GM19328 (cell line): Measurements from ENCODE around the gene SOHLH1.
"Not testable (repeated sequence)": the region's sequence is repeated elsewhere in the genome, so short reads cannot be mapped to it uniquely, and the experiment has no call there.

ENCODE experiments used
- ATAC-seq: cut with Tn5 transposase; IDR thresholded peaks from one replicate; pipeline ENCODE4 v1.9.1; 2021; ENCODE audit warnings: mild to moderate bottlenecking, moderate library complexity; ENCODE audit not compliant: unreplicated experiment

Gene SOHLH1

DNA sequence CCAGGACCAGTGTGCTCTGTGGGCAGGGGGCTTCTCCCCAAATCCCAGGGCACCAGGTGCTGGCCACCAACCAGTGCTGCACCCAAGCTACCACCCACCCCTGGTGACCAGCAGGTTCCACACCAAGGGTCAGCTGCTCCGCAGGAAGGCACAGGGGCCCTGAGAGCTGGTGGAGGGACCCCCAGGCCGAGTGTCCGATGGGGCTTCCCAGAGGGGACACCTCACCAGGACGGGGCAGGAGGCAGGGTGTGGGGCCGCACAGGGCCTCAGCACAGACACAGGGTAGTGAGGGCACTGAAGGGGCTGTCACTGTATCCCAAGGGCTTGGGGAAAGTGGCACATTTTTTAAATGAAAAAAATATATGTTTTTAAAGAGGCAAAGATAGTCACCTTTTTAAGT lies 18.1 kb downstream of the SOHLH1 start:
- ATAC-seq = no peak

DNA sequence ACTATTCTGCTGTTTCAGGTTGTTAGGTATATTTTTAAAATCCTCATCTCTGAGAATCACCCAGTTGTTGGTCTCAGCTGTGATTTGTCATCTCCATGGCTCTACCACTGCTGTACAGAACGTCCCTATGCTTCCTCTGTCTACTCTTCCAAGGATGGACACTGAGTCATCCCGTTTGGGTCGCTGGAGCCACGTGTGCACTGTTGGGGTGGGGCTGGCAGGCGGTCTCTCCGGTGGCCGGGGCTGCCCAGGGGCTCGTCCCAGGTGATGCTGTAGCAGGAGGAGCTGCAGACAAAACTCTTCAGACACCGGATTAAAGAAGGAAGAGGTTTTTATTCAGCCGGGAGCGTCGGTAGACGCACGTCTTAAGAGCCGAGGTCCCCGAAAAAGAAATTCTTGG lies 19.2 kb downstream of the SOHLH1 start:
- ATAC-seq = no peak

DNA sequence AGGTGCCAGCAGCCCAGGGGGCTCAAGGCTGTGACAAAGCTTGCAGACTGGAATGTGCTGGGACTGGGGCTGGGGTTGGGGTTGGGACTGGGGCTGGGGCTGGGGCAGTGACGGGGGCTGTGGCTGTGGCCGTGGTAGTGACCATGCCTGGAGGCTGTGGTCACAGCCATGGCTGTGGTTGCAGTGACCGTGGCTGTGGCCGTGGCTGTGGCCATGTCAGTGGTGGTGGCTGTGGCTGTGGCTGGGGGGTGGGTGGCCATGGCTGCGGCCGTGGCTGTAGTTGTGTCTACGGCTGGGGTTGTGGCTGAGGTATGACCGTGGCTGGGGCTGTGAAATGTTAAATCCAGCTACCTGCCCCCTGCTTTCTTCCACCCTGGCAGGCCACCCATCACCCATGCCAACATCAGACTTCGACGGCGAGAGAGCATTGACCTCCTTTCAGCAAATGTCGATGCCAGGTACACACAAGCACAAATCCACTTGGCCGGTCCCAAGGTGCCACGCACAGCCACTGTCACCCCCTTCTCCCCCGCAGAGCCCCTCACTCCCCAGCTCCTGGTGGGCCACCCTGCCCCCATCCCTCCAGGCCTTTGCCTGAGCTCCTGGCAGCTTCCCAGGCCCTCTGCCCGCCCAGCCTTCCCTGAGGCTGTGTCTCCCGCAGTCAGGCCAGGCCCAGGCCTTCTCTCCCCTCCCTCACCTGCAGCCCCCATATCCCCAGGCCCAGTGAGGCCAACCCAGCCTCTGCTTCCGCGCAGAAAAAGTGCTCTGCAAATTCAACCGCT lies 20.9 kb downstream of the SOHLH1 start:
- ATAC-seq = no peak

DNA sequence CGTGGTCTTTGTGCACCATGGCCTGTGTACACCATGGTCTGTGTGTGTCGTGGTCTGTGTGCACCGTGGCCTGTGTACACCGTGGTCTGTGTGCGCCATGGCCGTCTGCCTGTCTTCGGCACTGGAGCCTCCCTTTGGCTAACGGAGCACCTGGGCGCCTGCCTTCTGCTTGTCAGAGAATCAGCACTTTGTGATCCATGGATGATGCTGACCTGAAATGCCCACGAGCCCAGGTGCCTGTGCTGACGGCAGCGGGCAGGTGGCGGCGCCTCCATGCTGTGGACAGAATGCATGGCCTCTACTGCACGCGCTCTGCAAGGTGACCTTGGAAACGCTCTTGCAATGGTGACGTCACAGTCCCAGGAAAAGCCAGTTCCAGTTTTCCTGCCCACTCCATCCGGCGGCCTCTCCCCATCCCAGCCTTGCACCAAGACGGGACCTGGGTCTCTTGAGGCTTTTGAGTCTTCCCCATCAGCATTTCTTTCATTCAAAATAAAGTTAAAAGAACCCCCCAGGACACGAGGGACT lies 21.6 kb downstream of the SOHLH1 start:
- ATAC-seq = no peak

DNA sequence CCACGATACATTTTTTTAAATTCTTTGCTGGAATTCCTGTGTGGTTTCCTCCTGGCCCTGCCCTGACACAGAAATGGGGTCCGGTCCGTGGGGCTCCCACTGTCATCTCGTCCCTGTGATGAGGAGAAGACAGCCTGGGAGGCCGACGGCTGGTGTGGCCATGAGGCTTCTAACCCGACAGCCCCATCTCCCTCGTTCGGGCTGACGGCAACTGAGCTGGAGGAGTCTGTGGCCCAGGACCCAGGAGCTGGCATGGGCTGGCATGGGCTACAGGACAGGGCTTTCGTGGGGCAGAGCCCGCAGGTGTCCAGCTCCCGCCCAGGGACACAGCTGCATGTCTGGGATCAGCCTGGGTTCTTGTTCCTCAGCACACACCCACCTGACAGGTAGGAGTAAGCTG lies 22.4 kb downstream of the SOHLH1 start:
- ATAC-seq = no peak

DNA sequence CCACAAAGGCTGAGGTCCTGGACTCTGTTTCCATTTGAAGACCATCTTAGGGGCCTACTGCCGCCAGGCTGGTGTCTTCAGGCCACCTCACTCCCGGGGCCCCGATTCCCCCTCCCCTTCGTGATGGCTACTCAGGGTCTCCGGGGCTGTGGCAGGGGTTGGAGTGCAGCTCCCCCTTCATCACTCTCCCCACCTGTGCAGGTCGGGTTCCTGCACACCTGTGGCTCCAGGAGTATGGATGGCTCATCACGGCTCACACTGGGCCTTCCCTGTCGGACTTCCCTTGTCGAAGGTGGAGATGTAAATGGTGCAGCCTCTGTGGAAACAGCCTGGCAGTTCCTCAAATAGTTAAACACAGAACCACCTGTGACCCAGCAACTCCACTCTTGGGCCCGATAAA lies 24.3 kb downstream of the SOHLH1 start:
- no peak for ATAC-seq

DNA sequence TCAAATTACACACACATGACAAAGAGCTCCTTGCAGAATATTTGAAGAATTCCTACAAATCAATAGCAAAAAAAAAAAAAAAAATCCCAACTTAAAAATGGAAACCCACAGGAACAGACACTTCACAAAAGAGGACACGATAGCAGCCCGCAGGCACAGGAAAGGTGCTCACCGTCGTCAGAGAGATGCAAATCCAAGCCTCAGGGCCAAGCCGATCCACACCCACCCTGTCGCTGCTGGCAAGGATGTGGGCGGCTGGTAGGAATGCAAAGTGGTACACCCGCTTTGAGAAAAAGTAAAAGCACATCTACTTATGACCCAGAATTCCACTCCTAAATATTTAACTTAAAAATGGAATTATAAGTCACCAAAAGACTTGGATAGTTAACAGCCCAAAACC lies 25.3 kb downstream of the SOHLH1 start:
- no peak for ATAC-seq

DNA sequence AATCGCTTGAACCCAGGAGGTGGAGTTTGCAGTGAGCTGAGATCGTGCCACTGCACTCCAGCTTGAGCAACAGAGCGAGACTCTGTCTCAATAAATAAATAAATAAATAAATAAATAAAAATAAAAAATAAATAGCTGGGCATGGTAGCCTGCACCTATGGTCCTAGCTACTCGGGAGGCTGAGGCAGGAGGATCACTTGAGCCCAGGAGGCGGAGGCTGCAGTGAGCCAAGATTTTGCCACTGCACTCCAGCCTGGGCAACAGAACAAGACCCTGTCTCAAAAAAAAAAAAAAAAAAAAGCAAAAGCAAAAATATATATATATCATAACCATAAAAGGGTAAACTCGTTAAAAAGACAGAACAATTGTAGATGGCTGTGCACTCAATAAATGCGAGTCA lies 26.5 kb downstream of the SOHLH1 start:
- not testable (repeated sequence) for ATAC-seq

DNA sequence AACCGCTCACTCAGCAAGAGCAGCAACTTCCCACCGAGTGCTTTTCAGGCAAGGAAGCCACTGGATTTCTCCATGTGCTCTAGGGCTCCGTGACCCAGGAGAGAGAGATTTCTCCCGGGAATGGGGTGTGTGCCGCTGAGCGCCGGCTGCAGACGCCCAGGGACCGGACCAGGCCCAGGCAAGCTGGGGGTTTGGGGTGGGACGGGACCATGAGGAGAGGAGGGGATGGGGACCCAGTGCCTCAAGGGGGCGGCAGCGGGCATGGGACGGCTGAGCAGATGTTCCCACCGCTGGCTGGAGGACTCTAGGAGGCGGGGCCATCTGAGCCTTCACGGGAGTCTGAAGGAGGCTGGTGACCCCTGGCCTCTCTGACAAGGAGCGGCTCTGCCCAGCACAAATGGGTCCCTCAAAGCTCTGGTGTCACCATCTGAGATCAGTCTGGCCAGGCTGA lies 27.7 kb downstream of the SOHLH1 start:
- no peak for ATAC-seq

DNA sequence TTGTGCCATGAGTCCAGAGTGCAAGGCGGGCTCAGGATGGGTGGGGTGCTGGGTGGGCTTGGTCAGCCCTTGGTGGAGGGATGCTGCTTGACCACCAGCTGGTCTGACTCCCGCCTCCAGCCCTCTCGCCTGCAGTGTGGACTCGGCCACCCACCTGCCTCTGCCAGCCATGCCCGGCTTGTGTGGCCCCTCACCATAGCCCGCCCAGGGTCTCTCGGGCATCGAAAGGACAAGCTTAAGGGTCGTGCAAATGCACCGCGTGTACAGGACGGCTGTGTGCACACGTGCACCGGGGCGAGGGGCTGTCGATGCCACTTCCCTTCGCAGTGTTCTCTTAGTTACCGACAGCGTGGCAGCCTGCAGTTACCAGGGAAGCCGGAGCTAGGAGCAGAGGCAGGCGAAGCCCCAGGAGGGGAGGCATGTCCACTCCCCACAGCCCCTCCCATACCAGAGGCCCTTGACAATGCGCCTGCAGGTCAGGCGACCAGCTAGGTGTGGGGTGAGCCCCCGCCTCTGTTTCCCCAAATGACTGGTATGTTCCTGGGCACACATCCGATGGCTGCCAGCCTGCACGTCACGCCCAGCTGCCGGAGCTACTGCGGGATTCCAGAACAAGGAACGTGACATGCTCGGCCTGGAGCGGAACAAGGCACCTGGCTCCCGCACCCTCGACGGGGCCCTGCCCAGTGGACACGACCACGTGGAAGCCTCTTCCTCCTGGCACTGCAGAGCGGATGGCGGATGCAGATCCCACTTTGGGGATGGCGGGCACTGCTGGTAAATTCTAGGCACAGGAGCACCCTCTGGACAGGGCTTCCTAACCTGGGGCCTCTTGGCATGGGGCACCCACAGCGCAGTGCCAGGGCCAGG lies 28.3 kb downstream of the SOHLH1 start:
- no peak for ATAC-seq

DNA sequence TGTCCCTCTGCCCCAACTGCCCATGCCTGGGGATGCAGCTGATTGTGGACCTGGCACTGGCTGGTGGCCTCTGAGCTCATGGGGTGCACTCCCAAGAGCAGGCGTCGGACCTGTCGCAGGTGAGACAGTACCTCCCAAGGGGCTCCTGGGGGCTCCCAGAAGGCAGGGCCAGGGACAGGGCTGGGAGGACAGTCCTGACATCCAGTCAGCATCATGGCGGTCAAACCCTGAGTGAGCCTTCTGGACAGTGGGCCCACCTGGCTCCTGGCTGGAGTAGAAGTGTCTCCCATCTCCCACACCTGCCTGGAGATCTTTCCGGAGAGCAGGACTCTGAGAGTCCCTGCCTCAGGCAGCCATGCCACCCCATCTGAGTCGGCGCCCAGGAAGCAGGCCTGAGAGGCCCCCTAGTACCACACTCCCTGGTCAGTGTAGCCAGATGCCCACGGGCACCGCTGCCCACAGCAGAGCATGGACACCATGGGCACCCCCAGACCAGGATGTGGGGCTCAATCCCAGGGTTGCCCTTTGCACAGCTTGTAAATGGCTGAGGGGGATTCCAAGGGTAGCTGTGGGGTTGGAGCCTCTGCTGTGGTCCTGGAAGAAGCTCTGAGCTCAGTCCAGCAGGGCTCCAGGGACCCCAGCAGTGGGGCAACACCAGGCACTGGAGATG lies 29.5 kb downstream of the SOHLH1 start:
- no peak for ATAC-seq

DNA sequence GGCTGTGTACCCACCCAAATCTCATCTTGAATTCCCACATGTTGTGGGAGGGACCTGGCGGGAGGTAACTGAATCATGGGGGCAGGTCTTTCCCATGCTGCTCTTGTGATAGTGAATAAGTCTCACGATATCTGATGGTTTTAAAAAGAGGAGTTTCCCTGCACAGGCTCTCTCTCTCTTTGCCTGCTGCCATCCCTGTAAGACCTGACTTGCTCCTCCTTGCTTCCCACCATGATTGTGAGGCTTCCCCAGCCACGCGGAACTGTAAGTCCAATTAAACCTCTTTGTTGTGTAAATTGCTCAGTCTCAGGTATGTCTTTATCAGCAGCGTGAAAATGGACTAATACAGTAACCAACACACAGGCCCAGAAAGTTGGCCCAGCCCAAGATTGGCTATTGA lies 30.3 kb downstream of the SOHLH1 start:
- ATAC-seq = not testable (repeated sequence)

DNA sequence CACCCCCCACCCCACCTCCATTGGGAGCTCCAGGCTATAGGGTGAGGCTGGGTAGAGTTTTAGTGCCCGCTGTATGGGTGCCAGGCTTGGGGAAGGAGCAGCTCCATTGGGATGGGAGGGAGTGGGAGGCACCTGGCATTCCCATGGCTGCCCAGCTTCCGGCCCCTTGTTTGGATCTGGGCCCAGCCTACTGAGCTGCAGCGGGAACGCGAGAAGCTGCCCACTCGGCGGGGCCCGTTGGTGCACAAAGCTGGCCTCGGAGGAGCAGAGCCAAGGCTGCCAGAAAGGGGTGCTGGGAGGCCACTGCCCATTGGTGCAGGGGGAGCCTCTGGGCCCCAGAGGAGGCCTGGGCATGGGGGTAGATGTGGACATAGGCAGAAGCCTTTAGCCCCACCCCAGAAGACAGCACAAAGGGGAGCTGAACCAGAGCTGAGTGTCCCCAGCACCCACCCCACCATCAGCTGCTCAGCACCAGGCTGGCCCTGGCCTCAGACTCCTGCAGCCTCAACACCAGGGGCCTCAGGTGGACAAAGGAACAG lies 31.7 kb downstream of the SOHLH1 start:
- ATAC-seq = no peak

DNA sequence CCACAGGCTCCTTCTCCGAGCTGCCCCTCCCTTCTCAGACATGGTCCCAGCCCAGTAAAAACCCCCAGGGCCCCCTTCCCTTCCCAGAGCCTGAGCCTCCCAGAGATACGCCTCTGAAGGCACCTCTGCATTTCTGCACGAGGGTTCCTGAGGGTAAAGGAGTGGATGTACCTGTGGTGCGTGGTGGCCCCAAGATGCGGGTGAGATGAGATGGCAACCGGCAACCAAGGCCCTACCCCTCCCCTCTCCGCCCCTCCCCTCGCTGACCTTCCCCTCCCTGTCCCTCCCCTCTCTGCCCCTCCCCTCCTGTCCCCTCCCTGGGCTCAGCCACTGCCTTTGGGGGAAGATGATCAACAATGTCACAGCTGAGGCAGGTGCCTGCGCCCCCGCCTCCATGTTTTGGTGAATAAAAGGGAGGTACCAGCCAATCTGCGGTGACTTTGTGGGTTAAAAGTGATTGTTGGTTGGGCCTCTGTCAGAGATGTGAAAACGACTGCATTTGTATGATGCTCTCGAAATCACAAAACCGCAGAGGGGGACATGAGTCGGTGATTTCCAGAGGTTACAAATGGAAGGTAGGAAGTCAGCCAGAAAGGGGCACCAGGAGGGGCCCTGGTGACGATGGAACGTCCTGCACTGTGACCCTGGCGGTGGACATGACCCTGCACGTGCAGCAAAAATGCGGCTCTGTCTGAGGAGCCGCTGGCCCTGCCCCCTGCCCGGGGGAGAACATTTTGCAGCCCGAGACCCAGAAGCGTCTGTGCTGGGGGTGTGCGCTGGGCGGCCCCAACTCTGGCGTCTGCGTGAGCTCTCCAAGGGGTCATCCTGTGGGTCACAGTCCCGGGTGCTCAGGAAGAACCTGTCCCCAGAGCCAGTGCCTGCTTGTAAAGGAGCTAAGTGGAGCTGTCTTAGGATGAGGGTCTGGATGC lies 32.5 kb downstream of the SOHLH1 start:
- no peak for ATAC-seq

DNA sequence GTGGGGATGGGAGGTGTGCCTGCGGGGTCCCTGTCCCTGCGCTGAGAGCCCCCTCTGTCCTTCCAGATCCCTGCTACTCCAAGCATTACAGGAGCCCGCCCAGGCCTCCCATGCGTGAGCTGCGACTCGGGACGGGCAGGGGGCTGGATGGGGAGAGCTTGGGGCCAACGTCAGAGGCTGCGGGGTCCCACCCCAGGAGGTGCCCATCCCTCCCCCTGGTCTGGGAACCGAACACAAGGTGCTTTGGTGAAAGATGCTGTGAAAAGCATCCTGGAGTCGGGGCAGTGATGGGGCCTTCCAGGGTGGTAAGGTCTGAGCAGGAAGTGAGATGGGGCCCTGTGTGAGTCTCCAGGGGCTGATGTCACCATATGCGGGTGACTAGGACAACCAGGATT lies 33.5 kb downstream of the SOHLH1 start:
- no peak for ATAC-seq

DNA sequence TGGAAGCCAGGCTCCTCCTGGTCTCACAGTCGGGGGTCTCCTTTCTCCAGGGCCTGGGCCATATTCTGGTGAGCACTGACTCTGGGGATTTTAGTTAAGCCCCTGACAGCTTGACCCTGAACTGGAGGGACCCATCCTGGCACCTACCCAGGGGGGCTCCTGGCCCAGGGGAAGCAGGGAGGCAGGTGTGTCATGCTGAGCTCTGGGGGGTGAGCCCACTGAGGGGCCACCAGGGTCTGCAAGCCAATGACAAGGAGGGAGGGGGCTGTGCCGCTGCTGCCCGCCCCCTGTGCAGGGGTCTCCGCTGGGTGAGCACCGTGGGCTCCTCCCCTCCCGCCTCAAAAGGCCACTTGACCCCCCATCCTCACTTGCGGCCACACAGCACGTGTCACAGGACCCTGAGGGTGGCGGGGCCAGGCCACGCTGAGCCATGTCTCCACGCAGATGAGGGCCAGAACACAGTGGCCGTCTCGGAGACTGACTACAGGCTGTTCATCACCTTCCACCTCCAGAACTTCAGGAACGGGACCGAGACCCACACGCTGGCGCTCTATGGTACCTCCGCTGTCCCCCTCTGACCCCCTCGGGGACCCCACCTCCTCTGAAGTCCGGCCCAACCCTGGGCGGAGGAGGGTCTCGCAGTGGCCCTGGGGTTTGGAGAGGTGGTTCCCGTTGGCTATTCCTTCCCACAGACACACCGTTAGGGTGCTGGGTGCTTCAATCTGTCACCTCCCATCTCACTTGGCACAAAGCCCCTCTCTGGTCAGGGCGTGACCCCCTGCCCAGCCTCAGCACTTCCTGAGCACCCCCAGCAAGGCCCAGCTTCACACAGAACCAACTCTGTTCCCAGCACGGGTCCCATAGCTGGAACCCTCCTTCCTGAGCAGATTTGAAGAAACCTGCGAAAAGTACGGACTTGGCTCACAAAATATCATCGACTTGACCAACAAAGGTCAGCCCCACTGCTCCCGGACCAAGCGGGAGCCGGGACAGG lies 34.2 kb downstream of the SOHLH1 start:
- ATAC-seq = no peak

DNA sequence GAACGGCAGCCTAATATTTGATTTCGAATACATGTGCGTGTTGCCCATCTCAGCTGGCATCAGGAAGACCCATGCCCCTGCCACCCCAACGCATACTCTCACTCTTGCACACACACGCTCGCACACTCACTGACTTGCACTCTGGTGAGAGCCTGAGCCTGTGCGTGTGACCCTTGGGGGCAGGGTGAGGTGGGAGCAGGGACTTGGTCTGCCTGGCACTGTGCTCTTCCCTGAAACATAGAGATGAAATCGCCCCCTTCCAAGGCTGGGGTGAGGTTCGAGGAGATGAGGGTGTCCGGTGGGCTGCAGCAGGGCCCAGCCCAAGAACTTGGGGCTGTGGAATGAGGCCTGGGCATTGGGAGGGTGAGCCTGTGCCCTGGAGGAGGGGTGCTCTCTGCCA lies 35.0 kb downstream of the SOHLH1 start:
- no peak for ATAC-seq

DNA sequence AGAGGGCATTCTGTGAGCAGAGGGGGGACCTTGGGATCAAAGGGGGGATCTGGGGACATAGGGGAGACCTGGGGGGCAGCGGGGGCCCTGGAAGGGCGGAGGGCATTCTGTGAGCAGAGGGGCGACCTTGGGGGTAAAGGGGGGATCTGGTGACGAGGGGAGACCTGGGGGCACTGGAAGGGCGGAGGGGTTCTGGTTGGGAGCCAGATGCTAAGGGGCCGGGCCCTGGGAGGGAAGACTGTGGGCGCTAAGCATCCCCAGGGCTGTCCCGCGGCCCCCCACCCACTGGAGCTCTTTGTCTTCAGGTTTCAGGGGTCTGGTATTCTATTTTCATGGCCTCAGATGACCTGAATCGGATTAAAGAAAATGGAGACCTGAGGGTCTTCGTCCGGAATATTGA lies 35.4 kb downstream of the SOHLH1 start:
- ATAC-seq = no peak

DNA sequence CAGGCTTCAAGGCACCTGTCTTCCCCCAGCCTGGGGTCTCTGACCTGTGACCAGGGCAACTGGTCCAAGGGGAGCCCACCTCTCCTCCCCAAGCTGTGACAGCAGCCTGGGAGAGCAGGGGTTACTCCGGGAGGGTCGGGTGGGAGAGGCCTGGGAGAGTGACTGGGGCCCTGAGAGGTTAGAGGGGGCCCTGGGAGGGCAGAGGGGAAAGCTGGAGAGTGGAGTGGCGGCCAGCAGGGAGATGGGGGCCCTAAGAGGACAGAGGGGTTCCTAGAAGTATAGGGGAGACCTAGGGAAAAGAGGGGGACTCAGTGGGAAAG lies 35.9 kb downstream of the SOHLH1 start:
- ATAC-seq = no peak
